K562 (cell line): ENCODE results near the gene SUFU. TPM values are rescaled to one million over a fixed set of nuclear protein-coding genes. Genes with fewer than 3 reads are reported as not detected.

Experiments
- BHLHE40 ChIP-seq: IDR thresholded peaks from 2 replicates; pipeline ENCODE4 v1.6.1; 2011; ENCODE audit warnings: low read length, improper control_type of control experiment
- BRF1 ChIP-seq: IDR thresholded peaks from 3 replicates; pipeline ENCODE4 v1.6.1; 2011; ENCODE audit warnings: borderline replicate concordance, mild to moderate bottlenecking; ENCODE audit not compliant: insufficient read length; ENCODE audit errors: extremely low read depth
- CHD4 ChIP-seq: fragments of 200-600 bp; sonication (generic); IDR thresholded peaks from 3 replicates; pipeline ENCODE4 v1.6.1; 2012; ENCODE audit warnings: low read depth, mild to moderate bottlenecking, mixed read lengths, low read length, inconsistent platforms; ENCODE audit not compliant: insufficient read depth, insufficient replicate concordance, poor library complexity, severe bottlenecking
- GTF2F1 ChIP-seq: IDR thresholded peaks from 2 replicates; pipeline ENCODE4 v1.6.1; 2011; ENCODE audit warnings: low read depth, low read length, improper control_type of control experiment
- HDAC6 ChIP-seq: IDR thresholded peaks from 2 replicates; pipeline ENCODE4 v1.6.1; 2012; ENCODE audit warnings: low read depth, mild to moderate bottlenecking, control low read depth, inconsistent platforms, low read length, moderate library complexity
- HEY1 ChIP-seq: fragments of 250-450 bp; sonication (Bioruptor Pico); IDR thresholded peaks from 2 replicates; pipeline ENCODE4 v1.5.0; 2020; ENCODE audit warnings: mild to moderate bottlenecking, moderate library complexity, borderline replicate concordance
- MXI1 ChIP-seq: IDR thresholded peaks from 2 replicates; pipeline ENCODE4 v1.6.1; 2011; ENCODE audit warnings: low read depth, mild to moderate bottlenecking, improper control_type of control experiment, low read length
- SMC3 ChIP-seq: conservative IDR thresholded peaks from 2 replicates; pipeline ENCODE4 v1.6.1; 2011; ENCODE audit warnings: low read depth, low read length, improper control_type of control experiment; ENCODE audit not compliant: insufficient read depth
- SNIP1 ChIP-seq: fragments of 450-650 bp; IDR thresholded peaks from 2 replicates; pipeline ENCODE4 v1.7.1; 2017; ENCODE audit warnings: low read depth, mild to moderate bottlenecking
- TCF15 ChIP-seq: fragments of 250-450 bp; sonication (Bioruptor Pico); IDR thresholded peaks from 2 replicates; pipeline ENCODE4 v1.8.0; 2022; ENCODE audit warnings: moderate library complexity, mild to moderate bottlenecking, inconsistent platforms
- XRCC3 ChIP-seq: fragments of 450-650 bp; IDR thresholded peaks from 2 replicates; pipeline ENCODE4 v1.6.1; 2017; ENCODE audit warnings: mild to moderate bottlenecking, moderate library complexity
- polyA plus RNA-seq, 8 experiments: library from polyadenylated mRNA; depleted of rRNA in 4 of 8; stranded (reverse) in 5 of 8; unstranded in 3 of 8; fragments of >200 nt; fragmentation: Nextera tagmentation in 2 of 8; fragmentation: Illumina TruSeq in 1 of 8; extraction: Ambion mirVana in 2 of 8; extraction: Trizol in 1 of 8; gene quantifications; 2 replicates each; pipeline versions ENCODE4 v1.2.1 to v1.2.3, GENCODE V29; 2011 to 2014; ENCODE audit warnings: inconsistent platforms in 1 of 8, missing spikeins in 1 of 8
- total RNA-seq, 7 experiments: library from RNA; depleted of rRNA in 6 of 7; stranded (reverse); fragments of >200 nt in 6 of 7; fragmentation: Illumina TruSeq in 2 of 7; extraction: Trizol in 2 of 7; gene quantifications; 2 replicates each; pipeline versions ENCODE4 v1.2.1 to v1.2.3, GENCODE V29; 2011 to 2021; ENCODE audit warnings: low replicate concordance in 1 of 7
- TF ChIP-seq, protein P1 (sequence below): fragments of 450-650 bp; IDR thresholded peaks from 2 replicates; pipeline ENCODE4 v1.6.1; 2018; ENCODE audit not compliant: partially characterized antibody
- TF ChIP-seq, protein P2 (sequence below): fragments of 450-650 bp; formaldehyde crosslinking; IDR thresholded peaks from 2 replicates; pipeline ENCODE4 v1.4.0; 2020; ENCODE audit warnings: mild to moderate bottlenecking, moderate library complexity
- TF ChIP-seq, protein P3 (sequence below): fragments of 250-450 bp; sonication (Bioruptor Pico); IDR thresholded peaks from 2 replicates; pipeline ENCODE4 v1.5.0; 2021; ENCODE audit warnings: mild to moderate bottlenecking, borderline replicate concordance

SUFU gene
- total and polyA plus RNA-seq, 9 of the 15 experiments (the other 6 are each of a cell fraction or from before 2014, with no cell fraction given), result 0.59 to 6.3 (median 0.82) TPM

GRCh38 chr10:102461187-102462054, 42.4 kb upstream of the SUFU start (continued):
- TF ChIP-seq, protein P1, sequence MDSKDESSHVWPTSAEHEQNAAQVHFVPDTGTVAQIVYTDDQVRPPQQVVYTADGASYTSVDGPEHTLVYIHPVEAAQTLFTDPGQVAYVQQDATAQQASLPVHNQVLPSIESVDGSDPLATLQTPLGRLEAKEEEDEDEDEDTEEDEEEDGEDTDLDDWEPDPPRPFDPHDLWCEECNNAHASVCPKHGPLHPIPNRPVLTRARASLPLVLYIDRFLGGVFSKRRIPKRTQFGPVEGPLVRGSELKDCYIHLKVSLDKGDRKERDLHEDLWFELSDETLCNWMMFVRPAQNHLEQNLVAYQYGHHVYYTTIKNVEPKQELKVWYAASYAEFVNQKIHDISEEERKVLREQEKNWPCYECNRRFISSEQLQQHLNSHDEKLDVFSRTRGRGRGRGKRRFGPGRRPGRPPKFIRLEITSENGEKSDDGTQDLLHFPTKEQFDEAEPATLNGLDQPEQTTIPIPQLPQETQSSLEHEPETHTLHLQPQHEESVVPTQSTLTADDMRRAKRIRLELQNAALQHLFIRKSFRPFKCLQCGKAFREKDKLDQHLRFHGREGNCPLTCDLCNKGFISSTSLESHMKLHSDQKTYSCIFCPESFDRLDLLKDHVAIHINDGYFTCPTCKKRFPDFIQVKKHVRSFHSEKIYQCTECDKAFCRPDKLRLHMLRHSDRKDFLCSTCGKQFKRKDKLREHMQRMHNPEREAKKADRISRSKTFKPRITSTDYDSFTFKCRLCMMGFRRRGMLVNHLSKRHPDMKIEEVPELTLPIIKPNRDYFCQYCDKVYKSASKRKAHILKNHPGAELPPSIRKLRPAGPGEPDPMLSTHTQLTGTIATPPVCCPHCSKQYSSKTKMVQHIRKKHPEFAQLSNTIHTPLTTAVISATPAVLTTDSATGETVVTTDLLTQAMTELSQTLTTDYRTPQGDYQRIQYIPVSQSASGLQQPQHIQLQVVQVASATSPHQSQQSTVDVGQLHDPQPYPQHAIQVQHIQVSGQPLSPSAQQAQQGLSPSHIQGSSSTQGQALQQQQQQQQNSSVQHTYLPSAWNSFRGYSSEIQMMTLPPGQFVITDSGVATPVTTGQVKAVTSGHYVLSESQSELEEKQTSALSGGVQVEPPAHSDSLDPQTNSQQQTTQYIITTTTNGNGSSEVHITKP, result no peak
- TF ChIP-seq HEY1 (CRISPR knock-in tag) (no peak), BRF1 (no peak), SMC3 (no peak), SNIP1 (no peak), XRCC3 (no peak), MXI1 (no peak), HDAC6 (no peak), GTF2F1 (no peak), CHD4 (no peak), BHLHE40 (peak; percentile 95), TCF15 (CRISPR knock-in tag) (no peak)
- TF ChIP-seq, protein P2, sequence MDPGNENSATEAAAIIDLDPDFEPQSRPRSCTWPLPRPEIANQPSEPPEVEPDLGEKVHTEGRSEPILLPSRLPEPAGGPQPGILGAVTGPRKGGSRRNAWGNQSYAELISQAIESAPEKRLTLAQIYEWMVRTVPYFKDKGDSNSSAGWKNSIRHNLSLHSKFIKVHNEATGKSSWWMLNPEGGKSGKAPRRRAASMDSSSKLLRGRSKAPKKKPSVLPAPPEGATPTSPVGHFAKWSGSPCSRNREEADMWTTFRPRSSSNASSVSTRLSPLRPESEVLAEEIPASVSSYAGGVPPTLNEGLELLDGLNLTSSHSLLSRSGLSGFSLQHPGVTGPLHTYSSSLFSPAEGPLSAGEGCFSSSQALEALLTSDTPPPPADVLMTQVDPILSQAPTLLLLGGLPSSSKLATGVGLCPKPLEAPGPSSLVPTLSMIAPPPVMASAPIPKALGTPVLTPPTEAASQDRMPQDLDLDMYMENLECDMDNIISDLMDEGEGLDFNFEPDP (CRISPR knock-in tag), result no peak
- TF ChIP-seq, protein P3, sequence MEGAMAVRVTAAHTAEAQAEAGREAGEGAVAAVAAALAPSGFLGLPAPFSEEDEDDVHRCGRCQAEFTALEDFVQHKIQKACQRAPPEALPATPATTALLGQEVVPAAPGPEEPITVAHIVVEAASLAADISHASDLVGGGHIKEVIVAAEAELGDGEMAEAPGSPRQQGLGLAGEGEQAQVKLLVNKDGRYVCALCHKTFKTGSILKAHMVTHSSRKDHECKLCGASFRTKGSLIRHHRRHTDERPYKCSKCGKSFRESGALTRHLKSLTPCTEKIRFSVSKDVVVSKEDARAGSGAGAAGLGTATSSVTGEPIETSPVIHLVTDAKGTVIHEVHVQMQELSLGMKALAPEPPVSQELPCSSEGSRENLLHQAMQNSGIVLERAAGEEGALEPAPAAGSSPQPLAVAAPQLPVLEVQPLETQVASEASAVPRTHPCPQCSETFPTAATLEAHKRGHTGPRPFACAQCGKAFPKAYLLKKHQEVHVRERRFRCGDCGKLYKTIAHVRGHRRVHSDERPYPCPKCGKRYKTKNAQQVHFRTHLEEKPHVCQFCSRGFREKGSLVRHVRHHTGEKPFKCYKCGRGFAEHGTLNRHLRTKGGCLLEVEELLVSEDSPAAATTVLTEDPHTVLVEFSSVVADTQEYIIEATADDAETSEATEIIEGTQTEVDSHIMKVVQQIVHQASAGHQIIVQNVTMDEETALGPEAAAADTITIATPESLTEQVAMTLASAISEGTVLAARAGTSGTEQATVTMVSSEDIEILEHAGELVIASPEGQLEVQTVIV, result no peak
